ENCODE data around the gene DCANP1.
A peak's percentile ranks its signal among the peaks of the same experiment; 100 is the strongest.

DCANP1 gene

DNA sequence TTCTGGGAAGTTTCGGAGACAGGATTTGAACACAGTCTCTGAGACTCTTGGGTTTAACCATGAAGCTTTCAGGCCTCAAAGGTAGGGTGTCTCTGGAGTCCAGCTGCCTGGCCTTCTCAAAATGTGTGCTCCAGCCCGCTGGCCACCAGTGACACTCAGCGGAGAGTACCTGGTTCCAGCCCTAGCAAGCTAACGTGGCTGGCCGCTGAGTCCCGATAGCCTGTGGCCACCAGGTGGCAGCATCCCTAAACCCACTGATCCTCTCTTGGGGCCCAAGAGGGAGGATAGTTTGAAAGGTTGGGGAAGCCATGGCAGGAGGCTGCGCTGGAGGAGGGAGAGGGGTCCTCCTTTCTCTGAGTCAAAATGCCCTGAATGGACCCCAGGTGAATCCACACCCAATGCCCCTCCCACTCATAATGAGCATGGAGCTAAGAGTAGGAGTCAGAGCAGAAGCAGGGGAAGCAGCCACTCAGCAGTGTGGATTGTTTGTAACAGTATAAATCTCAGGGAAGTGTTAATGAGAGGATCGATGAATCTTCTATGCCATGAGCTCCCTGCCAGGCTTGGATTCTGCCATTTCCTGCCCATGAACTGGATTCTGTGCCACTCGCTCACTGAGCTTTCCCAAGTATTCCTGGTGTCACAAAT lies 10.4 kb upstream of the DCANP1 start:
- DNase-seq (ENCODE audit: low read depth in 1 of 2, low spot score in 1 of 2): peak; percentile 17 to 39

DNA sequence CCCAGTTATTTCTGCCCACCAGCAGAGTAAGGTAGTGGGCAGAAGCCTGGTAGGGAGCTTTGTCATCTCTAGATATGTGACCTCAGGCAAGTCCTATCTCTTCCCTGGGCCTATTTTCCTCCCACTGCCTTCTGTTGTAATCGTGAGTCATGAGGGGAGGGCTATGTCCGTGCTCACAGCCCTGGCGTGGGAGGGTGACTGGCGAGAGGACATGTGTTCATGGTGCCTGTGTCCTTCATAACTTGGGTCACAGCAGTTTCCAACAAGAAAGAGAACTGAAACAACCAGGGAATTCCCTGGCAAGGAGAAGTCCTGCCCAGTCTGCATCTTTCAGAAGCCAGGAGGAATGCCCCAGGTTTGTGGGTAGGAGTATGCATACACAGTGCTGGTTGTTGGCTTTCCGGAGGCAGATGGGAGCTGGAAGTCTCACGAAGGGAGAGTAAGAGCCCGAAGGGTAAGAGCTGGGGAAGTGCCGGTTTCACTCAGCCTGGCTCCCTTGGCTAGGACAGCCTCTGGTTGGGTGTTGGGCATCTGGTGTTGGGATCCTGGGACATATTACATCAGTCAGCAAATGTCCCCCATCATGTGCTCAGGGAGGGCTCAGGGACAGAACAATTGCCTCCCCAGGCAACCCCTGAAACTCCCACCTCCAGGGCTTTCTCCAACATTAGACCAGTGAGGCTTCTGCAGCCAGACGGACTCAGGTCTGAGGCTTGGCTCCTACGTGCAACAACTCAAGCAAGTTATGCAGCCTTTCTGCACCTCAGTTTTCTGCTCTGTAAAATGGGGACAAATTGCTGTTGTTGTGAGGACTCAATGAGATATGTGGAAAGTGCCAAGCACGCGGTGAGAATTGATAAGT lies 9.3 kb upstream of the DCANP1 start:
- DNase-seq (ENCODE audit: low read depth in 1 of 2, low spot score in 1 of 2): no peak

DNA sequence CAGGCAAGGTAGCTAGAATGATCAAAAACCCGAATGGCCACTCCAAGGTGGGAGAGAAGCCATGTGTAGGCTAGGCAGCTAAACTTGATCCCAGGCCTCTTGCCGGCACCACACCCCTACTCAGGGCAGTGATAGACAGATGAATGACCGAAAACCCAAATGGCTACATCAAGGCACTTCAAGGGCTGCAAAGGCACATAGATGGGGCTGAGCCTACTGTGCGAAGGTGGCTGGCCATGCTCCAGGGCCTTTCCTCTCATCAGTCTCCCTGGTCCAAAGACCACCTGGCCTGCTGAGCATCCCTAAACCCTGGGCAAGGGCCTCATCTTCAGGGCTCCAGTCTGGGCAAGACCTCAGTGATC lies 8.7 kb upstream of the DCANP1 start:
- no peak for DNase-seq (ENCODE audit: low read depth in 1 of 2, low spot score in 1 of 2)

DNA sequence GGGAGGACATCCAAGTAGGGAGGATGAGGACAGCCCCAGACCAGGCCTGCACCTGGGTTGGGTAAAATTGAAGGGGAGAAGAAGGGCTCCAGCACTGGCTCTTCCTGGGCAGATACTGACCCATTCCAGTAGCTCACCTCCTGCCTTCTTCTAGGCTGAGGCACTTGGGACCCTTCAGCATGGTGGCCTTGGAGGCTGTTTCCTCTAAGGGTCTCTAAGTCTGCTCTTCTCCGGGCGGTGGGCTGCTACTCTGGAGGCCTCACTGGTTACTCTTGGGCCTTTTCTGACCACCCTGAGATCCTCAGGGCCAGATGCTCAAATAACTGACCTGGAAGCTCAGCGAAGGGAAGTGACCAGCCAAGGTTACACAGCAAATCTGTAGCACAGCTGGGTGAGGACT lies 7.8 kb upstream of the DCANP1 start:
- no peak for DNase-seq (ENCODE audit: low read depth in 1 of 2, low spot score in 1 of 2)

DNA sequence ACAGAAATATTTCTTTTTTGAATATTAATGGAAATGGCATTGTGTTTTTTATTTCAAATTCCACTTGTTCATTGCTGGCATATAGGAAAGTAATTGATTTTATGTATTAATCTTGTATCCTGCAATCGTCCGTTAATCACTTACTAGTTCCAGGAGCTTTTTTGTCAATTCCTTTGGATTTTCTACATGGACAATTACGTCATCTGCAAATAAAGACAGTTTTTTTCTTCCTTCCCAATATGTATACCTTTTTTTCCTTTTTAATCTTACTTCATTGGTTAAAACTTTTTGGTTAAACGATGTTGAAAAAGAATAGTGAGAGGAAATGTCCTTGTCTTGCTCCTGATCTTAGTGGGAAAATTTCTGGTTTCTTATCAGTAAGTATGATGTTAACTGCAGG lies 6.5 kb upstream of the DCANP1 start:
- DNase-seq (ENCODE audit: low read depth in 1 of 2, low spot score in 1 of 2): no peak

DNA sequence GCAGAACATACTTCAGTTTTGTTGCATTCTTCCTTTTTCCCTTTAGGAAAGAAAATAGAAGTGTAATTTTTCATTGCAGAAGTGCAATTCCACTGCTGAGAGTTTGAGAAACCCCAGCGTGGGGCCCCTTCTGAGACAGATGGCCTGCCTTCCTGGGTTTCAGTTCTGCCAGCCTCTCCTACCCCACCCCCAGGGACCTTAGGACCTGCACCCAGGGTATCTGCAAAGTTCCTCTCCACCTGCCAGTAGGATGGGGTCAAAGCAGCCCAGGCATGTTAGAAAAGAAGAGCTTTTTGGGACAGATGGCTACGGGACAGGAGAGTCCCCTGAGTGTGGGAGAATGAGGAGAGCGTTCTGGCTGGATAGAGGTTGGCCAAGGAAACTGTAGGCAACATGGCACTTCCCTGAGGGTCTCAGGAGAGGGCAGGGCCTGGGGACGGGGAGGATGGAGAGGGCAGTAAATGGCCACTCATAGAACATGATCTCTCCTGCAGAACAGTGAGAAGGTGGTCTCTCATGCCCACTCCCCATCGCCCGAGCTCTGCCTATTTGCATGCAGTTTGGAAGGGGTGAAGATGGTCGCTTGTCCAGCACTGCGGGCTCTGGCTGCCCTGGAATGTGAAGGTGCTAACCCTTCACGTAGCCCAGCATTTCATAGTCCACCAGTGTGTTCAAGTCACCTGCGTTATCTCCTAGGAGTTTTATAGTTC lies 5.3 kb upstream of the DCANP1 start, which contains the start of gene TIFAB:
TIFAB (minus strand) TSS at position 31 of the 710 bp plus-strand sequence. CDS start 2,412 bp downstream, outside the sequence.
- no peak for DNase-seq (ENCODE audit: low read depth in 1 of 2, low spot score in 1 of 2)

DNA sequence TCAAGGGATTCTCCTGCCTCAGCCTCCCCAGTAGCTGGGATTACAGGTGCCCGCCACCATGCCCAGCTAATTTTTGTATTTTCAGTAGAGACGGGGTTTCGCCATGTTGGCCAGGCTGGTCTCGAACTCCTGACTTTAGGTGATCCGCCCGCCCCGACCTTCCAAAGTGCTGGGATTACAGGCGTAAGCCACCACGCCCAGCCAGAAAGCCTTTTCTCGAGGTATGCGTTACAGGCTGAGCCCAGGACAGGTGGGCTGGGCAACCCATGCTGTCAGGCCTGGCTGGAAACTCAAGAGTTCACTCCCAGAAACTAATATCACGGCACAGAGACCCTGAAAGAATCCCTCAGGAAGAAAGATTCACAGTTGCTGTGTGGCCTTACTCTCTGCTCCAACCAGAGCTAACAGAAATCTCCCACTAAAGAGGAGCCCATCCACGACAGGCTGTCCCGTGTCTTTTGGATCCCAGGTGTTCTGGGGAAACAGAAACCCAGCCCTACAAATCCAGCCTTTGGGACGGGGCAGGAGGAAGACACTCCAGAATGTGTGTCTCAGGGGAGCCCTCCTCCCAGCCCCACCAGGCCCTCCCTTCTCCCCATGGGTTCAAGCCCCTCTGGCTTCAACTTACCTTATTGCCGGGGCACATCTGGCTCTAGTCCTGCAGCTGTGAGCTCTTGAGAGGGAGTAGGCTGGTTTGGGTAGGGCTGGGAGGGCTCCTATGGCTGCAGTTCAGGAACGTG lies 4.6 kb upstream of the DCANP1 start:
- DNase-seq (ENCODE audit: low read depth in 1 of 2, low spot score in 1 of 2): no peak

DNA sequence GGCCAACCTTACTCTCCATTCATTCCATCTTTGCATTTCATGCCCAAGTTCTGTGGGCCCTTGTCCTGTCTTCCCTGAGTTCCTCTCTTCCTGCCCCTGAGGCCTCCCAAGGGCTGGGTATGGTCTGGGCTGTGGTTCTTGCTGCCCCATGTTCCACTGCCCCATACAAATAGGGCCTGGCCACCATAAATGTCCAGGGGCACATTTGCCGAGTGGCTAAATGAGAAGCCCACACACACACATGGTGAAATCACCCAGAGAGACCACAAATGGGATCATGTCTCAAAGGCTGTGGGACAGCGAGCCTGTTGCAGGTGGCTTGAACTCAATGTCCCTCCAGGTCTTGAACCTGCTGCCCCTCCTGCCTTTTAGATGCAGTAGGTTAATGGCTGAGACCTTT lies 3.8 kb upstream of the DCANP1 start:
- no peak for DNase-seq (ENCODE audit: low read depth in 1 of 2, low spot score in 1 of 2)

DNA sequence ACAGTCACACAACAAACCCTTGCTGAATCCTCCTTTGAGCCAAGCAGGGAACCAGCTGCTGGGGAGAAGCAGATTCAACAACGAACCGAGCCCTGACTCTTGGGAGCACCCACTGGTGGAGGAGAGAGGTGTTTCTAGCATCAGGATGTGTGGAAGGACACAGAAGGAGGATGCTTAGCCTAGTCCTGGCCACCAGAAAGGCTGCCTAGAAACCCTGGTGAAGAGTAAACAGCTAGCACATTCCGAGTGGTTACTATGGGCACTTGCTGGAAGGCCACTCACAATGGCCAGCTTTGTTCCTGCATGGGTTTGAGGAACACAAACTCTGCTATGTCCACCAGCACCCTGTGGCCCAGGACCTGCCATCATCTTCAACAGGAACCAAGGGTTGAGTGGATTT lies 3.2 kb upstream of the DCANP1 start:
- no peak for DNase-seq (ENCODE audit: low read depth in 1 of 2, low spot score in 1 of 2)

DNA sequence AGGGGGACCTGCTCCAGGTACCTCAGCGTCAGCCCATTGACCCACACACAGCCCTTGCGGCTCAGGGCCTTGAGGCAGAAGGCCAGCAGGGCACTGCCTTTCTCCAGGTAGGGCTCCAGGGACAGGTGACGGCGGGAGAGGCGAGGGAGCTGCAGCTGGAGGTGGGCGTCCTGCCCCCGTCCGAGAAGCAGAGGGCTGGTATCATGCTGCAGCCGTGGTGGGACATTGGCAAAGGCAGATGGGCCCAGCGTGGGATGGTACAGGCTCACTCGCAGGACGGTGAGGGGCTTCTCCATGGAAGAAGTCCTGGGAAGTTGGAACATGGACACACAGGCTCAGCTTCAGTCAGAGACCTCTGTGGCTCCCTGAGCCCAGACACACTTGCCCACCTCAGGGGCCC lies 2.5 kb upstream of the DCANP1 start:
- no peak for DNase-seq (ENCODE audit: low read depth in 1 of 2, low spot score in 1 of 2)

DNA sequence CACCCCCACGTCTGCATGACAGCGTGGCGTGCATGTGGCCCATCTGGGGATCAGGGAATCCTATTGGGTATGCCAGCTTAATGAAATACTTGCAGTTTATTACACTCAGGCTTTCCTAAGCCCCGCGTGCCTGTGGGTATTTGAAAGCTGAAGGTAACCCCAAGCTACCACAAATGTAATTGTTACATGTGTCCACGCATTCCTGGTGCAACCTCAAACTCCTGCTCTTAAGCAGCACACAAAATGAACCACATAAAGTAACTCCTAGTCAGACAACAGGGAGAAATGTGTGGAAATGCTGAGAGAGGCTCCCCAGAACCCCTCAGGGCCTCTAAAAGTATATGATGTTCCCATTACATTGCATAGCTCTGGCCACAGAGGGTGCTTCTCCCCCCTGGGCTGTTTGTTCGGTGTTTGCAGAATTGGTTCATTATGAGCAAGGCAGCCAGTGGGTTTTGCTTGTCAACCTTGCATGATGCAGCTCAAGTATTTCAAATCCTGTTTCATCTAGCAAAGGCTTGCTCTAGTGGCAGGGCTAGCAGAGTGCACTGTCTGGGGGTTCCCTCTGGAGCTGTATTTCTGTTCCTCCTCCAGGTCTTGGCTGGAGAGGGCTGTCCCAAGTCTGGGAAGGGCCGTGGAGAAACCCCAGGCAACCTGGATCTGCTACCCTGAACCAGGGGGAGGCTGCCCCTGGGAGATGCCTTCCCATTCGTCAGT lies 1.8 kb upstream of the DCANP1 start:
- DNase-seq (ENCODE audit: low read depth in 1 of 2, low spot score in 1 of 2): no peak

DNA sequence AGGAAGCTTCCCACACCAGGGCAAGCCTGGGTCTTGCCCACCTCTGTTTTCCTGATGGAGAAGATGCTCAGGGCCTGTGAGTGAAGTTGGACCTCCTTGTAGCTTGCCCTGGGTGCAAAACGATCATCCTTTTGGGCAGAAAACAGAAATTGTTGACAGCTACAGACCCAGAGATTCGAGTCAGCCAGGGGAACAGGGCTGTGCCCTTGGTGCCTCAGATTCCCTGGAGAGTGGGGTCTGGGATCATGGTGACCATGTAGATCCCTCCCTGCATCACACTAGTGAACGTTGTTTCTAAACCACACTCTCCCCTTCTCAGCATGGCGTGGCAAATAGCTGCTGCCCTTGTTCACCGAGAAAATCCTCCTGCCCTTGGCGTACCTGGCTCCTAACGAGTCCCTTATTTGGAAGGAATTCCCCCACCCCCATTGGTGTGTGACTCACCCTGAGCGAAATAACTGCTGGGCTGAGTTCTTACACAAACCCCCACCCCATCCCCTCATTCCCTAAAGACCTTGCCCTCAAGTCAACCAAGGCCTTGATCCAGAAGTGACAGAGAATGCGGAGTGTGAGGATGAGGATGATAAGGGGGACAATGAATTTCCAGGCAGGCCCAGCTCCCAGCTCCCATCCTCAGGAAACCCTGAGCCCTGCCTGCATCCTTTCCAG lies 1.1 kb upstream of the DCANP1 start:
- DNase-seq (ENCODE audit: low read depth in 1 of 2, low spot score in 1 of 2): no peak

DNA sequence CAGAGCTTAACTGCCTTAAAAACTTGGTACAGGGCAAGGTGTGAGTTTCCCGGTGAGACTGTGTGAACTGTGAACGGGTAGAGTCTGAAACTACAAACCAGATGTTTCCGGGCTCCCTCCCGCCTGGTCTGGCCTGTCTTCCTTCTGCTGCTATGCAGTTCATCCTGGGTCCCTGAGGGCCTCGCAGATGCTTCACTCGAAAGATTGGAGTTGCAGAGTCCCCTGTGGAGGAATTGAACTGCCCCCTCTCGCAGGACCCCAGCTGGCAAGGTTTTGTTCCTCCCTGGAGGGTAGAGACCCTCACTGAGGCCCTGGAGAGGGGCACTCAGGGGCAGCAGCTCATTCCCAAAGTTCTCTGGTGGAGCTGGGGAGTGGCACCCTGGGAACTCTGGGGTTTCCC lies 533 bp downstream of the DCANP1 start:
- no peak for DNase-seq (ENCODE audit: low read depth in 1 of 2, low spot score in 1 of 2)

DNA sequence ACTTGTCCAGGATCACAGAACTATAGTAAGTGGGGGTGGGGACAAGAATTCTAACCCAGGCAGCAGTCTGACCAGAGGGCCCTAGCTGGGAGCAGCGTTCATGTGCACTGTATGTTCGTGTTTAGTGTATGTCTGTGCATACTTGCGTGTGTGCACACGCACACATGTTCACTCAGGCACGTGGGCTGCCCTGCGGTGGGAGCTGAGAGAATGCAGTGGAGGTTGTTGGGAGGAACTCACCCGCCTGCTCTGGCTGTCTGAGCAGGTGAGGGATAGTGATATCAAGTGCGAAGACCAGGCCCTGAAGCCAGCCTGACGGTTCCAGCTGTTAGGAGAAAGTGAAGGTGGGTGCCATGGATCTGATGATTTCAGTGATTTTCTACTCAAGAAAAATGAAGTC lies 942 bp downstream of the DCANP1 start:
- DNase-seq (ENCODE audit: low read depth in 1 of 2, low spot score in 1 of 2): no peak

DNA sequence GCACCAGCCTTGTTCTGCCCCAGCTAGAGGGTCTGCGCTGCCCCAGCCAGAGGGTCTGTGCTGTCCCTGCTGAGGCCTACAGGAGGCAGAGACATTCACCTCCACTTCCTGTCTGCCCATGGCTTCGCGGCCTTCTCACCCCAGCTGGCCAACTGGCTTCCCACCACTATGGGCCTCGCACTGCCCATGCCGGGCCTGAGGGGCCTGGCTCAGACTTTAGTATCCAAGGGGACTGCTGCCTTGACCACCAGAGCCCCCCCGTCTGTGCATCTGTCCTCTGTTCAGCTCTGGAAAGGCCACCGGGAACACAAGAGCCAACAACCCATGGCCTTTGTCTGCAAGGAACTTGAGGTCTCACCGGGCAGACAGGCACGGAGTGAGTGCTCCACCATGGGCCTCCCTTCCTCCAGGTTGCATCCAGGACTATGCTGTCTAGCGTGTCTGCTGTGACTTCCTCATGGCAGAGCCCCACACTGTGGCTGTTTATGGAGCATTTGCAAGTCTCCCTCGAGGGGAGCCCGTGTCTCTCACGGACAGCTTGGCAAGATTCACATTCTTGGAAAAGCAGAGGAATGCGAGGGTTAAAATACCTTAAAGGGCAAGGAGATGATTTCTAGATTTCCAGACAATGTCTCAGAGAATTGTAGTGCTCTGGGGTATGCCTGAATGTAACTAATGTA lies 1.7 kb downstream of the DCANP1 start:
- DNase-seq (ENCODE audit: low read depth in 1 of 2, low spot score in 1 of 2): no peak

DNA sequence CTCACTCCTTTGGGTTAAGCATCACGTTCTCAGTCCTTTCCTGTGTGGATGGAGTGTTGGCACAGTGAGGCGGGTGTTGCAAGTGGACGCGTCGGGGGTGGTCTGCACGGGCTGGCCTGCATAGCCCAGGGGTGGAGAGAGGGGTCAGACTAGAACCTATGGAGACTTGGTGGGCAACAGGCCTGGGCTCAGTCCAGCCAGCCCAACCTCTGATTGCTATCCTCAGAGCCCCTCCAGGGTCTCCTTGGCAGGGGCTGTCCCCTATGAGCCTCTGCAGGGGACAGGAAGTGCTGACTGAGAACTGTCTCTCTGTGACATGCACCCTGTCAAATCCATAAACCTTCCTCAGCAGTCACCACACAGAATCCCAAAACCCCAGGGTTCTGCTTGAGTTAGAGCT lies 2.3 kb downstream of the DCANP1 start:
- DNase-seq (ENCODE audit: low read depth in 1 of 2, low spot score in 1 of 2): no peak

DNA sequence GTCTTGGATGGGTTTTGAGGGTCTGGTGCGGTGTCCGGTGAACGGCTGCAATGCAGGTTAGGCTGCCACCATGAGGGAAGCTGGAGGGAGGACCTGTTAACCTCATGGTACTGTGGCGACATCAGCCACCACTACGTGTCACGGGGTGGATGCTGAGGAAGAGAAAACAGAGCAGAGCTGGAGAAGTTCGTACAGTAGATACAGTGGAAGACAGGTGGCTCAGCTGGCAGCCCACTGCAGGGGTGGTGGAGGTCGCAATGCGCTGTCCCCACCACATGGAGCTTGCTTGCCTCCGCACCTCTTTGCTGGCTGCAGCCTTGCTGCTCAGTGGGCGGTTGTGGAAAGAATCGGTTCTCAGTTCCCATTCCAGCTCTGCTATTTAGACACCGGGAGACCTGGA lies 2.8 kb downstream of the DCANP1 start:
- no peak for DNase-seq (ENCODE audit: low read depth in 1 of 2, low spot score in 1 of 2)

DNA sequence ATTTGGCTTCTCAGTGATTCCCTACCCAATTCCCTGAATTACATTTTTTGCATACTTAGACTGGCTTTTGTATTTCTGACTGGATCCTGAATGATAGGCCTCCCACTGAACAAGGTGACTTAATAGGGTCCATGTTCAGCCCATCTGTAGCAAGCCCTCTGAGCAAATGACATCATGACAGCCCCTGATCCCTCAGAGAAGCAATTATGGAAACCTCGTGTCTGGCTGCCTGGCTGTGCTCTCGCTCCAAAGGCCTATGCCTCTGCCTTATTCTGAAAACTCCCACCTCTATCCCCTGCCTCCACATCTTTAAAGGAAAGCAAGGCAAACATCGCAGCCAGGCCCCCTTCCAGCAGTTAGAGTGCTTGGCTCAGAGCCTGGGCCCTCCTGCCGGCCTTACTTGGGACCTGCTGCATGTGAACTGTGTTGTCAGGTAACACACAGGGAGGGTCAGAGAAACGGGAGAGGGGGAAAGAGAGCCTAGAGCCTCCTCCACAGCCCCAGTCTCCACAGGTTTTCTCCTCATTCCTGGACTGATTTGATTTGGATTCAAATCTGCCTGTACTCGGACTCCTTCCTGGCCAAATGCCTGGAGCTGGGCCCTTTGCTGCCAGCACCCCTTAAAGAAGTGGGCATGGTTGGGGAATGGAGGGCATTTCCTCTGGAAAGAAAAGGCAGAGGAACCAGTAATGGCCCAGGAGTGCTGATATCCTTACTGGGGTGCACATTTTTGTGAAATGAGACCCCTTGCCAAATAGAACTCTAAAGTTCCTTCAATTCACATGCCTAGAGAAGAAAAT lies 3.8 kb downstream of the DCANP1 start:
- no peak for DNase-seq (ENCODE audit: low read depth in 1 of 2, low spot score in 1 of 2)

Data from stimulated activated CD4-positive, alpha-beta T cell treated with anti-CD3 and anti-CD28 coated beads, Interleukin-15, amount 100 ng/mL, for 1 hour (primary cell).